Measurements from ENCODE around the gene ASCC1. TPM values are rescaled to one million over a fixed set of nuclear protein-coding genes. Genes with fewer than 3 reads are reported as not detected.
"Not testable (repeated sequence)": the region's sequence is repeated elsewhere in the genome, so short reads cannot be mapped to it uniquely, and the experiment has no call there.

Gene ASCC1
- polyA plus RNA-seq, 1 donor (not counting 4 experiments of a cell fraction or from before 2014, with no cell fraction given) = 32.9 TPM

GRCh38 chr10:72208526-72208925, 7.5 kb downstream of the ASCC1 start:
- FAIRE-seq; H3K4me2 ChIP-seq (ENCODE audit: control insufficient read depth, extremely low read depth, insufficient read depth, low read depth, low read length); H3K4me3 ChIP-seq (ENCODE audit: control insufficient read depth in 2 of 3, extremely low read depth in 1 of 3, insufficient read depth in 2 of 3, low read depth in 1 of 3, low read length in 3 of 3); H3K9me3 ChIP-seq (ENCODE audit: control insufficient read depth, low read depth, low read length); H3K9me1 ChIP-seq (ENCODE audit: control insufficient read depth, extremely low read depth, insufficient read depth, low read length); DNase-seq (ENCODE audit: low read depth, low spot score); H3K4me1 ChIP-seq (ENCODE audit: control insufficient read depth, extremely low read depth, insufficient read depth, low read length); H2AFZ ChIP-seq (ENCODE audit: control insufficient read depth, low read length); dilution Hi-C loops (cut with MboI; ENCODE audit: extremely low pct_ligation_motif_present, low sequenced_read_pairs); H3K9ac ChIP-seq (ENCODE audit: control insufficient read depth, extremely low read depth, insufficient read depth, low read length); H3K27ac ChIP-seq (ENCODE audit: control insufficient read depth, insufficient read depth, low read length); H3K27me3 ChIP-seq (ENCODE audit: control insufficient read depth, extremely low read depth, insufficient read depth, low read length); H3K79me2 ChIP-seq (ENCODE audit: control insufficient read depth, insufficient read depth, low read length); H4K20me1 ChIP-seq (ENCODE audit: control insufficient read depth, extremely low read depth, insufficient read depth, low read length): not testable (repeated sequence)
- peaks cover 10 to 11% of the 10 kb centered on the region in 2 experiments for H3K36me3 ChIP-seq (ENCODE audit: control insufficient read depth in 2 of 2, extremely low read depth in 1 of 2, insufficient read depth in 2 of 2, low read length in 2 of 2)

GRCh38 chr10:72206511-72207229, 9.4 kb downstream of the ASCC1 start:
- H3K79me2 ChIP-seq (ENCODE audit: control insufficient read depth, insufficient read depth, low read length) = no peaks in the 10 kb centered on the region
- dilution Hi-C loops (cut with MboI; ENCODE audit: extremely low pct_ligation_motif_present, low sequenced_read_pairs) = no loop called here
- H3K4me1 ChIP-seq (ENCODE audit: control insufficient read depth, extremely low read depth, insufficient read depth, low read length) = no peaks in the 10 kb centered on the region
- no peaks in the 10 kb centered on the region for H3K9me1 ChIP-seq (ENCODE audit: control insufficient read depth, extremely low read depth, insufficient read depth, low read length)
- DNase-seq (ENCODE audit: low read depth, low spot score) (no peak), FAIRE-seq (no peak)
- no peak overlapping the region for H3K4me3 ChIP-seq (ENCODE audit: control insufficient read depth in 2 of 3, extremely low read depth in 1 of 3, insufficient read depth in 2 of 3, low read depth in 1 of 3, low read length in 3 of 3)
- H3K4me2 ChIP-seq (ENCODE audit: control insufficient read depth, extremely low read depth, insufficient read depth, low read depth, low read length) = no peak overlapping the region
- no peak overlapping the region for H3K9ac ChIP-seq (ENCODE audit: control insufficient read depth, extremely low read depth, insufficient read depth, low read length)
- TF ChIP-seq EZH2 (IDR thresholded peaks at IDR 0.05; ENCODE audit: low read length) = no peak
- TF ChIP-seq CTCF (optimal IDR thresholded peaks at IDR 0.05 in 1 of 3, IDR thresholded peaks at IDR 0.05 in 1 of 3, conservative IDR thresholded peaks at IDR 0.05 in 1 of 3; ENCODE audit: extremely low read depth in 1 of 3, insufficient read depth in 2 of 3, low read length in 3 of 3) = no peak
- H4K20me1 ChIP-seq (ENCODE audit: control insufficient read depth, extremely low read depth, insufficient read depth, low read length) = no peaks in the 10 kb centered on the region
- no peak overlapping the region for H3K27ac ChIP-seq (ENCODE audit: control insufficient read depth, insufficient read depth, low read length)
- peaks cover 8 to 11% of the 10 kb centered on the region in 2 experiments for H3K36me3 ChIP-seq (ENCODE audit: control insufficient read depth in 2 of 2, extremely low read depth in 1 of 2, insufficient read depth in 2 of 2, low read length in 2 of 2)
- H2AFZ ChIP-seq (ENCODE audit: control insufficient read depth, low read length) = no peak overlapping the region
- H3K9me3 ChIP-seq (ENCODE audit: control insufficient read depth, low read depth, low read length) = no peaks in the 10 kb centered on the region
- H3K27me3 ChIP-seq (ENCODE audit: control insufficient read depth, extremely low read depth, insufficient read depth, low read length) = no peaks in the 10 kb centered on the region

- peaks cover 8% of the 10 kb centered on the region in 2 experiments for H3K36me3 ChIP-seq (ENCODE audit: control insufficient read depth in 2 of 2, extremely low read depth in 1 of 2, insufficient read depth in 2 of 2, low read length in 2 of 2)
- no peaks in the 10 kb centered on the region for H3K27me3 ChIP-seq (ENCODE audit: control insufficient read depth, extremely low read depth, insufficient read depth, low read length)
- H3K9ac ChIP-seq (ENCODE audit: control insufficient read depth, extremely low read depth, insufficient read depth, low read length) = no peak overlapping the region
- no peaks in the 10 kb centered on the region for H3K79me2 ChIP-seq (ENCODE audit: control insufficient read depth, insufficient read depth, low read length)
- no peak overlapping the region for H3K4me3 ChIP-seq (ENCODE audit: control insufficient read depth in 2 of 3, extremely low read depth in 1 of 3, insufficient read depth in 2 of 3, low read depth in 1 of 3, low read length in 3 of 3)
- H2AFZ ChIP-seq (ENCODE audit: control insufficient read depth, low read length) = no peak overlapping the region
- no peaks in the 10 kb centered on the region for H3K9me3 ChIP-seq (ENCODE audit: control insufficient read depth, low read depth, low read length)
- no peaks in the 10 kb centered on the region for H3K9me1 ChIP-seq (ENCODE audit: control insufficient read depth, extremely low read depth, insufficient read depth, low read length)
- DNase-seq (ENCODE audit: low read depth, low spot score) (no peak), FAIRE-seq (no peak)
- dilution Hi-C loops (cut with MboI; ENCODE audit: extremely low pct_ligation_motif_present, low sequenced_read_pairs) = no loop called here
- H4K20me1 ChIP-seq (ENCODE audit: control insufficient read depth, extremely low read depth, insufficient read depth, low read length) = no peaks in the 10 kb centered on the region
- H3K4me2 ChIP-seq (ENCODE audit: control insufficient read depth, extremely low read depth, insufficient read depth, low read depth, low read length) = no peak overlapping the region
- H3K4me1 ChIP-seq (ENCODE audit: control insufficient read depth, extremely low read depth, insufficient read depth, low read length) = no peaks in the 10 kb centered on the region
- H3K27ac ChIP-seq (ENCODE audit: control insufficient read depth, insufficient read depth, low read length) = no peak overlapping the region
- TF ChIP-seq CTCF (optimal IDR thresholded peaks at IDR 0.05 in 1 of 3, IDR thresholded peaks at IDR 0.05 in 1 of 3, conservative IDR thresholded peaks at IDR 0.05 in 1 of 3; ENCODE audit: extremely low read depth in 1 of 3, insufficient read depth in 2 of 3, low read length in 3 of 3) (no peak), EZH2 (IDR thresholded peaks at IDR 0.05; ENCODE audit: low read length) (no peak)
Observed at GRCh38 chr10:72204724-72205123, 11.4 kb downstream of the ASCC1 start.

All from keratinocyte (primary cell).